H1 (cell line): ENCODE results near the gene LCNL1. TPM values are rescaled to one million over a fixed set of nuclear protein-coding genes. Genes with fewer than 3 reads are reported as not detected.

Experiments
- CTCF ChIA-PET: fragments of 300-600 bp; sonication (Branson Sonifier 250); formaldehyde crosslinking; loops from one replicate; lab custom pipeline; 2021; ENCODE audit not compliant: partially characterized antibody; lab: Charles Lee
- POLR2A ChIA-PET: fragments of 300-600 bp; sonication (Branson Sonifier 250); formaldehyde crosslinking; loops from one replicate; lab custom pipeline; 2021; ENCODE audit warnings: inconsistent platforms; ENCODE audit not compliant: partially characterized antibody; lab: Charles Lee
- DNase-seq, 2 experiments: peaks; one replicate each; pipeline versions ENCODE4 v3.0.0 to v3.0.0-alpha.2; 2010 to 2022; ENCODE audit warnings: low spot score in 2 of 2, low read depth in 1 of 2, mixed read lengths in 1 of 2
- FAIRE-seq: peaks from 2 replicates; lab custom pipeline; 2011; peaks lifted over from hg19 to GRCh38; lab: Jason Lieb, UNC
- H2AFZ ChIP-seq: 2 replicates; pipeline ENCODE4 v1.8.1; 2012; ENCODE audit warnings: low read length, inconsistent platforms
- H2AK5ac ChIP-seq: 2 replicates; pipeline ENCODE4 v1.6.1; 2013; ENCODE audit warnings: low read depth, low read length
- H2BK120ac ChIP-seq: replicated peaks from 2 replicates; pipeline ENCODE3; 2013; ENCODE audit warnings: low read depth, low read length, inconsistent platforms
- H2BK12ac ChIP-seq: 2 replicates; pipeline ENCODE4 v1.6.1; 2013; ENCODE audit warnings: low read depth, low read length
- H2BK15ac ChIP-seq: 2 replicates; pipeline ENCODE4 v1.6.1; 2013; ENCODE audit warnings: low read length
- H2BK20ac ChIP-seq: 2 replicates; pipeline ENCODE4 v1.6.1; 2013; ENCODE audit warnings: low read length
- H2BK5ac ChIP-seq: 2 replicates; pipeline ENCODE4 v1.6.1; 2013; ENCODE audit warnings: low read depth, low read length
- H3K14ac ChIP-seq: 2 replicates; pipeline ENCODE4 v1.6.1; 2013; ENCODE audit warnings: inconsistent platforms; ENCODE audit not compliant: insufficient read length
- H3K18ac ChIP-seq: 2 replicates; pipeline ENCODE4 v1.6.1; 2013; ENCODE audit warnings: low read length; ENCODE audit errors: extremely low read depth
- H3K23ac ChIP-seq: 2 replicates; pipeline ENCODE4 v1.6.1; 2013; ENCODE audit warnings: inconsistent platforms; ENCODE audit not compliant: insufficient read length
- H3K23me2 ChIP-seq: 2 replicates; pipeline ENCODE4 v1.6.1; 2013; ENCODE audit warnings: low read depth, low read length
- H3K27ac ChIP-seq: 2 replicates; pipeline ENCODE4 v1.6.1; 2011; ENCODE audit warnings: low read depth, low read length, inconsistent platforms
- H3K27me3 ChIP-seq, 4 experiments: replicated peaks in 1 of 4; 1 replicate in 1 of 4; 2 replicates in 3 of 4; pipeline versions ENCODE4 v1.6.1 to v1.8.1; 2011 to 2013; ENCODE audit warnings: low read length in 3 of 4, mild to moderate bottlenecking in 3 of 4, inconsistent platforms in 2 of 4, mixed read lengths in 2 of 4, moderate library complexity in 1 of 4; ENCODE audit not compliant: control insufficient read depth in 3 of 4, insufficient read depth in 3 of 4; ENCODE audit errors: extremely low read depth in 1 of 4
- H3K36me3 ChIP-seq, 4 experiments: 2 replicates each; pipeline versions ENCODE4 v1.6.1 to v1.8.1; 2011 to 2013; ENCODE audit warnings: mild to moderate bottlenecking in 4 of 4, low read length in 3 of 4, moderate library complexity in 2 of 4, control low read depth in 1 of 4, inconsistent platforms in 1 of 4; ENCODE audit not compliant: insufficient read depth in 4 of 4, control insufficient read depth in 2 of 4
- H3K4ac ChIP-seq: replicated peaks from 2 replicates; pipeline ENCODE3; 2013; ENCODE audit warnings: low read length, low read depth, mixed read lengths, inconsistent platforms; ENCODE audit not compliant: insufficient read length
- H3K4me1 ChIP-seq, 4 experiments: replicated peaks in 1 of 4; 1 replicate in 1 of 4; 2 replicates in 3 of 4; pipeline versions ENCODE4 v1.6.1 to v1.8.1; 2011 to 2013; ENCODE audit warnings: low read length in 3 of 4, inconsistent platforms in 2 of 4, mixed read lengths in 1 of 4; ENCODE audit not compliant: insufficient read depth in 4 of 4, control insufficient read depth in 3 of 4
- H3K4me2 ChIP-seq, 2 experiments: 2 replicates each; pipeline versions ENCODE4 v1.6.1 to v1.8.1; 2011 to 2013; ENCODE audit warnings: low read depth in 2 of 2, low read length in 2 of 2, control low read depth in 1 of 2, inconsistent platforms in 1 of 2, mild to moderate bottlenecking in 1 of 2; ENCODE audit not compliant: insufficient read depth in 1 of 2
- H3K4me3 ChIP-seq, 4 experiments: fragments of 200-600, 300-600 bp in 1 of 4; sonication (generic), shearing (Covaris generic), sonication (Bioruptor Twin) in 1 of 4; 2 replicates each; pipeline versions ENCODE4 v1.5.1 to v1.8.1; 2011 to 2016; ENCODE audit warnings: low read length in 4 of 4, low read depth in 3 of 4, control low read depth in 2 of 4, inconsistent platforms in 2 of 4, mild to moderate bottlenecking in 2 of 4, mixed read lengths in 1 of 4, moderate library complexity in 1 of 4; ENCODE audit not compliant: insufficient read depth in 2 of 4; ENCODE audit errors: extremely low read depth in 1 of 4
- H3K56ac ChIP-seq: replicated peaks from 2 replicates; pipeline ENCODE3; 2013; ENCODE audit warnings: low read depth, mild to moderate bottlenecking, mixed read lengths, low read length, inconsistent platforms; ENCODE audit not compliant: insufficient read length
- H3K79me1 ChIP-seq: 2 replicates; pipeline ENCODE4 v1.6.1; 2013; ENCODE audit warnings: low read depth, low read length, control low read depth
- H3K79me2 ChIP-seq, 2 experiments: 2 replicates each; pipeline versions ENCODE4 v1.6.1 to v1.8.1; 2012 to 2013; ENCODE audit warnings: low read length in 2 of 2, mild to moderate bottlenecking in 2 of 2, inconsistent platforms in 1 of 2; ENCODE audit not compliant: insufficient read depth in 2 of 2, control insufficient read depth in 1 of 2
- H3K9ac ChIP-seq, 4 experiments: replicated peaks in 1 of 4; 1 replicate in 1 of 4; 2 replicates in 3 of 4; pipeline versions ENCODE4 v1.6.1 to v1.8.1; 2011 to 2013; ENCODE audit warnings: low read depth in 3 of 4, low read length in 3 of 4, control low read depth in 2 of 4, mild to moderate bottlenecking in 2 of 4, moderate library complexity in 2 of 4, inconsistent platforms in 1 of 4; ENCODE audit errors: extremely low read depth in 1 of 4
- H3K9me3 ChIP-seq, 2 experiments: 2 replicates each; pipeline versions ENCODE4 v1.6.1 to v1.8.1; 2012 to 2013; ENCODE audit warnings: mild to moderate bottlenecking in 2 of 2, moderate library complexity in 2 of 2, control low read depth in 1 of 2, inconsistent platforms in 1 of 2, low read depth in 1 of 2, low read length in 1 of 2, mixed read lengths in 1 of 2; ENCODE audit not compliant: insufficient read depth in 2 of 2
- H4K20me1 ChIP-seq, 2 experiments: replicated peaks in 1 of 2; 2 replicates each; pipeline versions ENCODE3 to v1.8.1; 2011 to 2013; ENCODE audit warnings: inconsistent platforms in 2 of 2, low read length in 2 of 2, mild to moderate bottlenecking in 1 of 2; ENCODE audit not compliant: insufficient read depth in 2 of 2, control insufficient read depth in 1 of 2
- H4K5ac ChIP-seq: 2 replicates; pipeline ENCODE4 v1.6.1; 2013; ENCODE audit warnings: low read length, low read depth, mixed read lengths, inconsistent platforms; ENCODE audit not compliant: insufficient read length
- H4K8ac ChIP-seq: 2 replicates; pipeline ENCODE4 v1.8.0; 2013; ENCODE audit warnings: mild to moderate bottlenecking, moderate library complexity, low read length, inconsistent platforms; ENCODE audit not compliant: insufficient read depth; ENCODE audit errors: extremely low read depth
- H4K91ac ChIP-seq: replicated peaks from 2 replicates; pipeline ENCODE3; 2013; ENCODE audit warnings: low read length, mixed read lengths, inconsistent platforms; ENCODE audit not compliant: insufficient read length
- PHF8 ChIP-seq: fragments of 200-600 bp; sonication (generic); conservative IDR thresholded peaks from 2 replicates; pipeline ENCODE4 v1.7.1; 2012; ENCODE audit warnings: low read depth, mild to moderate bottlenecking, inconsistent platforms, low read length, moderate library complexity
- SP1 ChIP-seq: IDR thresholded peaks from 2 replicates; pipeline ENCODE4 v1.6.1; 2011; ENCODE audit warnings: low read depth, low read length
- WGBS, 2 experiments: shearing (Covaris generic) in 1 of 2; methylation state at CpG; one replicate each; pipeline versions ENCODE4 v1.1.6 to v1.1.7; 2013 to 2015; ENCODE audit warnings: low lambda C conversion rate in 2 of 2, mixed read lengths in 2 of 2, inconsistent platforms in 1 of 2, low coverage in 1 of 2, missing lambda C conversion rate in 1 of 2; ENCODE audit not compliant: insufficient replicate concordance in 2 of 2, insufficient coverage in 1 of 2, insufficient read length in 1 of 2; ENCODE audit errors: extremely low coverage in 1 of 2, missing lambda C conversion rate in 1 of 2; 5-methylcytosine and 5-hydroxymethylcytosine counted together
- polyA plus RNA-seq, 7 experiments: library from polyadenylated mRNA; depleted of rRNA in 3 of 7; stranded (reverse) in 5 of 7; unstranded in 2 of 7; fragments of >200 nt in 5 of 7; fragments of 200-250 nt in 2 of 7; gene quantifications; 1 replicate in 5 of 7; 2 replicates in 1 of 7; 4 replicates in 1 of 7; pipeline versions ENCODE4 v1.2.1 to v1.2.3, GENCODE V29; 2011 to 2013; ENCODE audit warnings: missing spikeins in 2 of 7, mixed read lengths in 2 of 7
- total RNA-seq: library from RNA; stranded (reverse); fragmentation: NEBNext Ultra II Directional; extraction: Animal tissue kit (Norgen Biotek cat#: 25700); gene quantifications from 2 replicates; pipeline ENCODE4 v1.2.1, GENCODE V29; 2021

LCNL1 gene
- total and polyA plus RNA-seq, 2 of the 8 experiments (the other 6 are each of a cell fraction or from before 2014, with no cell fraction given), result 0.11 TPM; not detected in 1

GRCh38 chr9:137009217-137009616 is 26.4 kb downstream of the LCNL1 start:
- Histone ChIP-seq H2BK12ac (no peak overlapping the region), H3K4ac (no peak overlapping the region), H3K4me2 (no peak overlapping the region), H3K9me3 (peaks cover 0 to 10% of the 10 kb centered on the region in 2 experiments; a peak in 1 of 4 replicates), H3K27me3 (no peaks in the 10 kb centered on the region), H3K9ac (no peak overlapping the region), H2AK5ac (no peak overlapping the region), H3K79me1 (no peaks in the 10 kb centered on the region), H2BK5ac (no peak overlapping the region; the same call in 1 of the 2 replicates), H4K8ac (no peak overlapping the region), H2BK120ac (no peak overlapping the region), H2AFZ (no peak overlapping the region), H3K23ac (no peak overlapping the region), H4K5ac (no peak overlapping the region), H4K20me1 (no peaks in the 10 kb centered on the region), H3K4me3 (no peak overlapping the region), H3K27ac (no peak overlapping the region), H3K23me2 (no peaks in the 10 kb centered on the region; the same call in 1 of the 2 replicates), H3K56ac (no peak overlapping the region), H3K36me3 (no peaks in the 10 kb centered on the region), H4K91ac (no peak overlapping the region), H3K79me2 (no peaks in the 10 kb centered on the region), H3K4me1 (peaks cover 0 to 4% (median under 1%) of the 10 kb centered on the region in 4 experiments; a peak in 2 of 7 replicates), H2BK15ac (no peak overlapping the region), H3K14ac (no peak overlapping the region), H2BK20ac (no peak overlapping the region), H3K18ac (no peak overlapping the region)
- DNase-seq (no peak), FAIRE-seq (no peak)
- 86% methylated on average over 4 of the region's 18 CpGs; no CpG with 5 or more reads in 1 of the 2 experiments for WGBS, 2 experiments
- POLR2A ChIA-PET, result no interaction called here
- CTCF ChIA-PET, result interaction anchor here (0.6 to 2.5 kb wide), 4 partner anchors 18 to 344 kb away, joined by 3 to 12 read pairs (median 9); no protein-coding TSS in a partner anchor
- TF ChIP-seq SP1, result no peak
- no peak for TF ChIP-seq PHF8
